KMS-11 (cell line): ENCODE results near the gene RNF14.

Experiments
- H2AFZ ChIP-seq: fragments of 200-600 bp; sonication (generic); 2 replicates; pipeline ENCODE4 v1.6.1; 2016; ENCODE audit warnings: antibody characterized with exemption, mixed run types, low read depth
- H3K27ac ChIP-seq: fragments of 200-600 bp; sonication (generic); 2 replicates; pipeline ENCODE4 v1.6.1; 2016; ENCODE audit warnings: mild to moderate bottlenecking, mixed run types
- H3K27me3 ChIP-seq: fragments of 200-600 bp; sonication (generic); 2 replicates; pipeline ENCODE4 v1.6.1; 2017; ENCODE audit warnings: mild to moderate bottlenecking, low read depth, mixed run types, moderate library complexity; ENCODE audit not compliant: insufficient read depth
- H3K36me3 ChIP-seq: fragments of 200-600 bp; sonication (generic); 2 replicates; pipeline ENCODE4 v1.6.1; 2017; ENCODE audit warnings: mild to moderate bottlenecking, mixed run types; ENCODE audit not compliant: insufficient read depth
- H3K4me1 ChIP-seq: fragments of 200-600 bp; sonication (generic); 2 replicates; pipeline ENCODE4 v1.6.1; 2016; ENCODE audit warnings: mild to moderate bottlenecking, low read depth, mixed run types; ENCODE audit not compliant: poor library complexity, severe bottlenecking
- H3K4me2 ChIP-seq: fragments of 200-600 bp; sonication (generic); 2 replicates; pipeline ENCODE4 v1.7.0; 2016; ENCODE audit warnings: mild to moderate bottlenecking, mixed run types
- H3K4me3 ChIP-seq: fragments of 200-600 bp; sonication (generic); IDR thresholded peaks from 2 replicates; pipeline ENCODE4 v1.6.1; 2017; ENCODE audit warnings: low read depth, low read length, mixed read lengths; ENCODE audit not compliant: insufficient read depth
- H3K79me2 ChIP-seq: fragments of 200-600 bp; sonication (generic); 2 replicates; pipeline ENCODE4 v1.6.1; 2016; ENCODE audit warnings: low read depth, mixed run types; ENCODE audit not compliant: insufficient read depth
- H3K9ac ChIP-seq: fragments of 200-600 bp; sonication (generic); 2 replicates; pipeline ENCODE4 v1.6.1; 2016; ENCODE audit warnings: mild to moderate bottlenecking, mixed run types
- H4K20me1 ChIP-seq: fragments of 200-600 bp; sonication (generic); 2 replicates; pipeline ENCODE4 v1.6.1; 2016; ENCODE audit warnings: mild to moderate bottlenecking, mixed run types; ENCODE audit not compliant: insufficient read depth
- TF ChIP-seq, protein P1 (sequence below): fragments of 200-600 bp; sonication (generic); conservative IDR thresholded peaks from 2 replicates; pipeline ENCODE4 v1.6.1; 2017; ENCODE audit warnings: low read depth, mild to moderate bottlenecking, antibody characterized with exemption, low read length, moderate library complexity, mixed read lengths

The RNF14 gene

DNA sequence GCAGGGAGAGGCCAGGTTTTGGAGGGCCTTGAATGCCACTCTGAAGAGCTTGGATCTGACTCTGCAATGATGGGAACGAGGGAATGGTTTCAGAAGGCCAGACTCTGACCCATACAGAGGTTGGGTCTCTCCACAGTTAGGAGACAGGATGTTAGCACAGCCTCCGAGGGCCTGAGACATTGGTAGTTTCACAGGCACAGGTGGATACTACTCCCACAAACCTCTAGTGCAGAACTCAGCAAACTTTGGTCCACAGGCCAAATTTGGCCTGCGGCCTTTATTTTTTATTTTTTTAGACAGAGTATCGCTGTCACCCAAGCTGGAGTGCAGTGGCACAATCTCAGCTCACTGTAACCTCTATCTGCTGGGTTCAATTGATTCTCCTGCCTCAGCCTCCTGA lies 41.0 kb downstream of the RNF14 start:
- peaks cover 81% of the 10 kb centered on the region for H3K4me1 ChIP-seq
- H3K27me3 ChIP-seq: no peaks in the 10 kb centered on the region
- no peaks in the 10 kb centered on the region for H3K36me3 ChIP-seq
- H4K20me1 ChIP-seq: no peaks in the 10 kb centered on the region
- no peak overlapping the region for H3K4me3 ChIP-seq
- H3K27ac ChIP-seq: peak overlapping the region; percentile 54
- H2AFZ ChIP-seq: no peak overlapping the region; the same call in 1 of the 2 replicates
- peak overlapping the region; percentile 67 for H3K4me2 ChIP-seq
- H3K9ac ChIP-seq: peak overlapping the region; percentile 20; the same call in 1 of the 2 replicates
- TF ChIP-seq, protein P1, sequence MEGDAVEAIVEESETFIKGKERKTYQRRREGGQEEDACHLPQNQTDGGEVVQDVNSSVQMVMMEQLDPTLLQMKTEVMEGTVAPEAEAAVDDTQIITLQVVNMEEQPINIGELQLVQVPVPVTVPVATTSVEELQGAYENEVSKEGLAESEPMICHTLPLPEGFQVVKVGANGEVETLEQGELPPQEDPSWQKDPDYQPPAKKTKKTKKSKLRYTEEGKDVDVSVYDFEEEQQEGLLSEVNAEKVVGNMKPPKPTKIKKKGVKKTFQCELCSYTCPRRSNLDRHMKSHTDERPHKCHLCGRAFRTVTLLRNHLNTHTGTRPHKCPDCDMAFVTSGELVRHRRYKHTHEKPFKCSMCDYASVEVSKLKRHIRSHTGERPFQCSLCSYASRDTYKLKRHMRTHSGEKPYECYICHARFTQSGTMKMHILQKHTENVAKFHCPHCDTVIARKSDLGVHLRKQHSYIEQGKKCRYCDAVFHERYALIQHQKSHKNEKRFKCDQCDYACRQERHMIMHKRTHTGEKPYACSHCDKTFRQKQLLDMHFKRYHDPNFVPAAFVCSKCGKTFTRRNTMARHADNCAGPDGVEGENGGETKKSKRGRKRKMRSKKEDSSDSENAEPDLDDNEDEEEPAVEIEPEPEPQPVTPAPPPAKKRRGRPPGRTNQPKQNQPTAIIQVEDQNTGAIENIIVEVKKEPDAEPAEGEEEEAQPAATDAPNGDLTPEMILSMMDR: no peak
- no peaks in the 10 kb centered on the region; the same call in 1 of the 2 replicates for H3K79me2 ChIP-seq

DNA sequence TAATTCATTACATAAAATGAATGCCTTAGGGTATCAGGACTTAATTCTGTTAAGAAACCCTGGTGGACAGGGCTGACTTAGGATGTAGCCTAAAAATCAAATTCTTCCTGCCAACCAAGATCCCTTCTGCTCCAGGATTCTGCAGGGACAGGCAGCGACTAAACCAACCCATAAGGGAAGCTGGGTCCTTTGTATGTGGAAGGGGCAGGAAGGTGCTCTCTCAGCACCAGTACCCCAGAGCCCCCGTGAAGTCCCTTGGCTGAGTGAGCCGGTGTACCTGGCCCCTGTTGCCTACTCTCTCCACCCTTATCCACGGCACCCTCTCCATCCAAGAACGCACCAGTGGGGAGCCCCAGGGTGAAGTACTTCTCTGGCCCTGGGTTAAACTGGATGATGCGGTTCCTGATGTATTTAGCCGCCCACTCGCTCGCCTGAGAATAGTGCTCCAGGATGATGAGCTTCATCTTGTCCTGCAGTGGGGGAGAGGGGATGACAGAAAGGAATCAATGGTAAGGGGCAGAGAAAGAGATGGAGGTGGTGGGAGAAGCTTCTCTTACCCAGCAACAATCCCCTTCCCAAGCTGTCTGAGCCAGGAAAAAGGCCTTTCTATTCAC lies 42.8 kb downstream of the RNF14 start:
- H3K9ac ChIP-seq: no peak overlapping the region
- peaks cover 91% of the 10 kb centered on the region for H3K4me1 ChIP-seq
- H3K36me3 ChIP-seq: no peaks in the 10 kb centered on the region
- TF ChIP-seq, protein P1: no peak
- H3K79me2 ChIP-seq: no peaks in the 10 kb centered on the region; the same call in 1 of the 2 replicates
- H3K4me2 ChIP-seq: peak overlapping the region; percentile 77; the same call in 1 of the 2 replicates
- H2AFZ ChIP-seq: no peak overlapping the region
- no peak overlapping the region for H3K27ac ChIP-seq
- no peaks in the 10 kb centered on the region for H3K27me3 ChIP-seq
- no peak overlapping the region for H3K4me3 ChIP-seq
- H4K20me1 ChIP-seq: no peaks in the 10 kb centered on the region

DNA sequence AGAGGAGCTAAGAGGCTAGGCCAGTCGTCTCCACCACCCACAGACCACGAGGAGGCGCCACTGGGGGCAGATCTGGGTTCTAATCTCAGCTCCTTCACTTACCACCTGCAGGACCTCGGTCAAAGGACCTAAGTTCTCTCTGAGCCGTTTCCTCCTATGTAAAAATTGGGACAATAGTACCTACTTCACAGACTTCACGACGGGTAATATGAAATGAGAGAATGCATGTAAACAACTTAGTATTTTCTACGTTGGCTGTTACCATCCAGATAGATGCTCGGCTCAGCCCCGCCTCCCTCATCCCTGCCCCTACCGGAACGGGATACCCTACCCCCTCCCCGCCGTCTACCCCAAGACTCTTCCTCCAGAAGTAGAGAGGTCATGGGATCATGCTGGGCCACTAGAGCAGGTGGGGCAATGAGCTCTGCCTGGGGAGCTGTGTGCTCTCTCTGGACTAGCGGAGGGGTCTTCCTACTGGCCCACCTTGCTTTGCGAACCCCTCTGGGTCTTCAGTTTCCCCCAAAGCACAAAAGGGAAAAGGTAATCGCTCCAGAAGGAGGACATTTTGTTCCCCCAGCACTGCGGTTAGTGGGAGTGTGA lies 43.4 kb downstream of the RNF14 start:
- Histone ChIP-seq H3K4me3 (no peak overlapping the region), H3K4me1 (peaks cover 91% of the 10 kb centered on the region), H3K4me2 (peak overlapping the region; percentile 77), H4K20me1 (no peaks in the 10 kb centered on the region), H3K79me2 (no peaks in the 10 kb centered on the region; the same call in 1 of the 2 replicates), H3K27ac (peak overlapping the region; percentile 87), H2AFZ (peak overlapping the region; percentile 85), H3K27me3 (no peaks in the 10 kb centered on the region), H3K36me3 (no peaks in the 10 kb centered on the region), H3K9ac (peak overlapping the region; percentile 97)
- TF ChIP-seq, protein P1: peak; percentile 70

DNA sequence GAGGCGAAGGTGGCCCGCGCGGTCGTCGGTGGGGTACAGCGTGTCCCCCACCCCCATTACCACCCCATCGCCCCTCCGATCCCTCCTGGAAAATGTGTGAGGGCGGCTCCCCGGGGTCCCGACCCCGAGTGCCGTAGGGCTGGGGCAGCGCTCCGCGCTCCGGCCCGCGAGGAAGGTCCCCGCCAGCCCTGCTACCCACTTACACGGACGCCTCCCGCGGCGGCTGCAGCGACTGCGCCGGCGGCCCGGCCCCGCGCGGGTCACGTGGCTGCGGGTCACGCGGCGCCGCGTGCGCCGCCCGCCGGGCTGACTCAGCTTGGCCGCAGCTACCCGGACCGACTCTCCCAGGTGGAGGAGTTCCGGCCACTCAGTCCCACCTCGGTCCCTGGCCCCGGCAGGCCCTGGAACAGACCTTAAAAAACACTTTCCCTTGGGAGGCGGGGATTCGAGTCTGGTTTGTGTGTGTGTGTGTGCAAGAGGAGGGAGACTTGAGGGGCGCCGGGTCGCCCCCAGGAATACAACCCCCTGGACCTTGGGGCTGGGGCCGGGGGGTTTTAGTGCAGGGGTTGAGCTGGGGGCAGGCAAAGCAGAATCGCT lies 44.0 kb downstream of the RNF14 start, which contains the start of gene GNPDA1:
TSS of gene GNPDA1 (minus strand) at position 236 of the 597 bp plus-strand sequence. CDS start 992 bp downstream, outside the sequence.
- Histone ChIP-seq H4K20me1 (no peaks in the 10 kb centered on the region), H3K4me2 (peak within 1 kb of the TSS; percentile 97), H3K4me1 (peaks cover 91% of the 10 kb centered on the region), H3K79me2 (no peaks in the 10 kb centered on the region; the same call in 1 of the 2 replicates), H3K27ac (peak within 1 kb of the TSS; percentile 87), H3K27me3 (no peaks in the 10 kb centered on the region), H3K9ac (peak within 1 kb of the TSS; percentile 97), H3K36me3 (no peaks in the 10 kb centered on the region), H3K4me3 (no peak within 1 kb of the TSS), H2AFZ (peak within 1 kb of the TSS; percentile 85)
- TF ChIP-seq, protein P1: no peak
